ENCODE results near the gene SCRT2. TPM values are rescaled to one million over a fixed set of nuclear protein-coding genes. Genes with fewer than 3 reads are reported as not detected.

SCRT2 gene
- total and polyA plus RNA-seq, 9 of the 15 experiments (the other 6 are each of a cell fraction or from before 2014, with no cell fraction given): 0.04 to 0.75 (median 0.13) TPM; not detected in 2

DNA sequence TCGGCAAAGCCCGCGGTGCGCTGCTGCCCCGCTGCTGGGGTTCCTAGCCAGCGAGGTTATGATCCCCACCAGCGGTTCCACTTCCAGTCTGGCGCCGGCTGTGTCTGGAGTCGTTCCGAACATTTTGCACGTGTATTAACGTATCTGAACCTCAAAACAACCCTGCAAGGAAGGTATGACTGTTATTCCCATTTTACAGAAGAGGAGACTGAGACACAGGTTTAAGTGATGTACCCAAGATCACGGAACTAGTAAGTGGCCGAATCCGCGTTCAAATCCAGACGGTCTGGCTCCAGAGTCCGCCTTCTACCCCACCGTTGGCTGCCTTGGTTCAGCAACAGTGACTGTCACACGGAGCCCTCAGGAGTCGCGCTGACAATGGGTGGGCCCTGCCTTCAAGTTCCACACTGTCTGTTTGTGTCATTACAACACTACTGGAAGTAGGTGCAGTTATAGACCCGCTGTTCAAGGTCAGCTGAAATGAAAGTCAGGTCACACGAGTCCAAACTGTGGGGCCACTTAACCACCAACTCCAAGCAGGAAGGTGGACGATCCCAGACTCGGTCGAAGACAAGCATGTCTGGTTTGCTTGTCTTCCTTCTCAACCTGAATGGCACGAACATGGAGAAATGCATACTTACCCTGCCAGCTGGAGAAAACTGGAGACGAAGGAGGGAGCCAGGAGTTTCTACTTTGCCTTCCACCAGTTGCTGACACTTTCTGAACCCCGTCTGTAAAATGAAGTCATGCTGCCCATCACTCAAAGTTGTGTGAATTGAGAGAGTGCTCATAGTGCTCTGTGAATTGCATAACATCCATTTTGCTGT, 21.8 kb downstream of the SCRT2 start (continued):
- TF ChIP-seq ZNF76 (CRISPR knock-in tag; IDR thresholded peaks at IDR 0.05; ENCODE audit: borderline replicate concordance) (no peak), ZNF445 (CRISPR knock-in tag; IDR thresholded peaks at IDR 0.05; ENCODE audit: low read depth) (no peak), HDAC1 (IDR thresholded peaks at IDR 0.05) (peak in 1 of 2 experiments; percentile 64; a peak in 2 of 4 replicates), FOXK1 (CRISPR knock-in tag; IDR thresholded peaks at IDR 0.05; ENCODE audit: borderline replicate concordance) (peak; percentile 94; the same call in 1 of the 2 replicates), L3MBTL2 (IDR thresholded peaks at IDR 0.05) (peak; percentile 56; the same call in 1 of the 2 replicates), SMC3 (conservative IDR thresholded peaks at IDR 0.05; ENCODE audit: insufficient read depth, low read depth, low read length) (no peak), STAT5B (CRISPR knock-in tag; IDR thresholded peaks at IDR 0.05) (no peak), ETV5 (CRISPR knock-in tag; IDR thresholded peaks at IDR 0.05; ENCODE audit: low read depth) (peak; percentile 52; the same call in 1 of the 2 replicates), SMARCA4 (IDR thresholded peaks at IDR 0.05) (peak; percentile 51; the same call in 1 of the 2 replicates), ZNF23 (CRISPR knock-in tag; IDR thresholded peaks at IDR 0.05) (no peak)
- TF ChIP-seq, protein P1, sequence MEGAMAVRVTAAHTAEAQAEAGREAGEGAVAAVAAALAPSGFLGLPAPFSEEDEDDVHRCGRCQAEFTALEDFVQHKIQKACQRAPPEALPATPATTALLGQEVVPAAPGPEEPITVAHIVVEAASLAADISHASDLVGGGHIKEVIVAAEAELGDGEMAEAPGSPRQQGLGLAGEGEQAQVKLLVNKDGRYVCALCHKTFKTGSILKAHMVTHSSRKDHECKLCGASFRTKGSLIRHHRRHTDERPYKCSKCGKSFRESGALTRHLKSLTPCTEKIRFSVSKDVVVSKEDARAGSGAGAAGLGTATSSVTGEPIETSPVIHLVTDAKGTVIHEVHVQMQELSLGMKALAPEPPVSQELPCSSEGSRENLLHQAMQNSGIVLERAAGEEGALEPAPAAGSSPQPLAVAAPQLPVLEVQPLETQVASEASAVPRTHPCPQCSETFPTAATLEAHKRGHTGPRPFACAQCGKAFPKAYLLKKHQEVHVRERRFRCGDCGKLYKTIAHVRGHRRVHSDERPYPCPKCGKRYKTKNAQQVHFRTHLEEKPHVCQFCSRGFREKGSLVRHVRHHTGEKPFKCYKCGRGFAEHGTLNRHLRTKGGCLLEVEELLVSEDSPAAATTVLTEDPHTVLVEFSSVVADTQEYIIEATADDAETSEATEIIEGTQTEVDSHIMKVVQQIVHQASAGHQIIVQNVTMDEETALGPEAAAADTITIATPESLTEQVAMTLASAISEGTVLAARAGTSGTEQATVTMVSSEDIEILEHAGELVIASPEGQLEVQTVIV (CRISPR knock-in tag; IDR thresholded peaks at IDR 0.05; ENCODE audit: borderline replicate concordance): no peak
- TF ChIP-seq, protein P2, sequence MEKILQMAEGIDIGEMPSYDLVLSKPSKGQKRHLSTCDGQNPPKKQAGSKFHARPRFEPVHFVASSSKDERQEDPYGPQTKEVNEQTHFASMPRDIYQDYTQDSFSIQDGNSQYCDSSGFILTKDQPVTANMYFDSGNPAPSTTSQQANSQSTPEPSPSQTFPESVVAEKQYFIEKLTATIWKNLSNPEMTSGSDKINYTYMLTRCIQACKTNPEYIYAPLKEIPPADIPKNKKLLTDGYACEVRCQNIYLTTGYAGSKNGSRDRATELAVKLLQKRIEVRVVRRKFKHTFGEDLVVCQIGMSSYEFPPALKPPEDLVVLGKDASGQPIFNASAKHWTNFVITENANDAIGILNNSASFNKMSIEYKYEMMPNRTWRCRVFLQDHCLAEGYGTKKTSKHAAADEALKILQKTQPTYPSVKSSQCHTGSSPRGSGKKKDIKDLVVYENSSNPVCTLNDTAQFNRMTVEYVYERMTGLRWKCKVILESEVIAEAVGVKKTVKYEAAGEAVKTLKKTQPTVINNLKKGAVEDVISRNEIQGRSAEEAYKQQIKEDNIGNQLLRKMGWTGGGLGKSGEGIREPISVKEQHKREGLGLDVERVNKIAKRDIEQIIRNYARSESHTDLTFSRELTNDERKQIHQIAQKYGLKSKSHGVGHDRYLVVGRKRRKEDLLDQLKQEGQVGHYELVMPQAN (IDR thresholded peaks at IDR 0.05; ENCODE audit: borderline replicate concordance): peak; percentile 56; the same call in 1 of the 2 replicates
- TF ChIP-seq, protein P3, sequence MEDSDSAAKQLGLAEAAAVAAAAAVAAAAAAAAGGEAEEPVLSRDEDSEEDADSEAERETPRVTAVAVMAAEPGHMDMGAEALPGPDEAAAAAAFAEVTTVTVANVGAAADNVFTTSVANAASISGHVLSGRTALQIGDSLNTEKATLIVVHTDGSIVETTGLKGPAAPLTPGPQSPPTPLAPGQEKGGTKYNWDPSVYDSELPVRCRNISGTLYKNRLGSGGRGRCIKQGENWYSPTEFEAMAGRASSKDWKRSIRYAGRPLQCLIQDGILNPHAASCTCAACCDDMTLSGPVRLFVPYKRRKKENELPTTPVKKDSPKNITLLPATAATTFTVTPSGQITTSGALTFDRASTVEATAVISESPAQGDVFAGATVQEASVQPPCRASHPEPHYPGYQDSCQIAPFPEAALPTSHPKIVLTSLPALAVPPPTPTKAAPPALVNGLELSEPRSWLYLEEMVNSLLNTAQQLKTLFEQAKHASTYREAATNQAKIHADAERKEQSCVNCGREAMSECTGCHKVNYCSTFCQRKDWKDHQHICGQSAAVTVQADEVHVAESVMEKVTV (CRISPR knock-in tag; IDR thresholded peaks at IDR 0.05): no peak
- TF ChIP-seq, protein P4, sequence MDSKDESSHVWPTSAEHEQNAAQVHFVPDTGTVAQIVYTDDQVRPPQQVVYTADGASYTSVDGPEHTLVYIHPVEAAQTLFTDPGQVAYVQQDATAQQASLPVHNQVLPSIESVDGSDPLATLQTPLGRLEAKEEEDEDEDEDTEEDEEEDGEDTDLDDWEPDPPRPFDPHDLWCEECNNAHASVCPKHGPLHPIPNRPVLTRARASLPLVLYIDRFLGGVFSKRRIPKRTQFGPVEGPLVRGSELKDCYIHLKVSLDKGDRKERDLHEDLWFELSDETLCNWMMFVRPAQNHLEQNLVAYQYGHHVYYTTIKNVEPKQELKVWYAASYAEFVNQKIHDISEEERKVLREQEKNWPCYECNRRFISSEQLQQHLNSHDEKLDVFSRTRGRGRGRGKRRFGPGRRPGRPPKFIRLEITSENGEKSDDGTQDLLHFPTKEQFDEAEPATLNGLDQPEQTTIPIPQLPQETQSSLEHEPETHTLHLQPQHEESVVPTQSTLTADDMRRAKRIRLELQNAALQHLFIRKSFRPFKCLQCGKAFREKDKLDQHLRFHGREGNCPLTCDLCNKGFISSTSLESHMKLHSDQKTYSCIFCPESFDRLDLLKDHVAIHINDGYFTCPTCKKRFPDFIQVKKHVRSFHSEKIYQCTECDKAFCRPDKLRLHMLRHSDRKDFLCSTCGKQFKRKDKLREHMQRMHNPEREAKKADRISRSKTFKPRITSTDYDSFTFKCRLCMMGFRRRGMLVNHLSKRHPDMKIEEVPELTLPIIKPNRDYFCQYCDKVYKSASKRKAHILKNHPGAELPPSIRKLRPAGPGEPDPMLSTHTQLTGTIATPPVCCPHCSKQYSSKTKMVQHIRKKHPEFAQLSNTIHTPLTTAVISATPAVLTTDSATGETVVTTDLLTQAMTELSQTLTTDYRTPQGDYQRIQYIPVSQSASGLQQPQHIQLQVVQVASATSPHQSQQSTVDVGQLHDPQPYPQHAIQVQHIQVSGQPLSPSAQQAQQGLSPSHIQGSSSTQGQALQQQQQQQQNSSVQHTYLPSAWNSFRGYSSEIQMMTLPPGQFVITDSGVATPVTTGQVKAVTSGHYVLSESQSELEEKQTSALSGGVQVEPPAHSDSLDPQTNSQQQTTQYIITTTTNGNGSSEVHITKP (IDR thresholded peaks at IDR 0.05; ENCODE audit: partially characterized antibody): peak; percentile 7
- TF ChIP-seq, protein P5, sequence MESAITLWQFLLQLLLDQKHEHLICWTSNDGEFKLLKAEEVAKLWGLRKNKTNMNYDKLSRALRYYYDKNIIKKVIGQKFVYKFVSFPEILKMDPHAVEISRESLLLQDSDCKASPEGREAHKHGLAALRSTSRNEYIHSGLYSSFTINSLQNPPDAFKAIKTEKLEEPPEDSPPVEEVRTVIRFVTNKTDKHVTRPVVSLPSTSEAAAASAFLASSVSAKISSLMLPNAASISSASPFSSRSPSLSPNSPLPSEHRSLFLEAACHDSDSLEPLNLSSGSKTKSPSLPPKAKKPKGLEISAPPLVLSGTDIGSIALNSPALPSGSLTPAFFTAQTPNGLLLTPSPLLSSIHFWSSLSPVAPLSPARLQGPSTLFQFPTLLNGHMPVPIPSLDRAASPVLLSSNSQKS (CRISPR knock-in tag; IDR thresholded peaks at IDR 0.05): no peak

Data from K562 (cell line).